ENCODE data around the gene NFATC1.

Gene NFATC1

DNA sequence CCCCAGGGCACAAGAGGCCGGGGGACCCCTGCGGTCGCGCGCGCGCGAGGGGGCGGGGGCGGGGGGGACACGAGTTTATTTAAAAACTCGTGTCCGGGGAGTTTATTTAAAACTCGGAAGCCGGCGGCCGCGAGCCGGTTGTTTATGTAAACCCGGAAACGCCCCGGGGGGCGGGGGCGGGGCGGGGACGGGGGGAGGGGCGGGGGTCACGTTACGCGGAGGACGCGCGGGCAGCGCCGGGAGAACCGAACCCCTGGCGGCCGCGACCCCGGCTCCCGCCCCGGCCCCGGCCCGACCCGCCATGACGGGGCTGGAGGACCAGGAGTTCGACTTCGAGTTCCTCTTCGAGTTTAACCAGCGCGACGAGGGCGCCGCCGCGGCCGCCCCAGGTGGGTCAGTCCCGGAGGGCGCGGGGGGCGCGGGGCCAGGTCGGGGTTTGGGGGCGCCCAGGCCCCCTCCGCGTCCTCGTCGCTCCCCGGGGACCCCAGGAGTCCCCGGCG lies 4.4 kb downstream of the NFATC1 start:
- ATAC-seq, result no peak
- TF ChIP-seq PPARA (CRISPR knock-in tag; IDR thresholded peaks at IDR 0.05; ENCODE audit: borderline replicate concordance) (no peak), ZC3H10 (CRISPR knock-in tag; IDR thresholded peaks at IDR 0.05) (no peak), ISL1 (CRISPR knock-in tag; IDR thresholded peaks at IDR 0.05) (no peak), ZNF70 (CRISPR knock-in tag; IDR thresholded peaks at IDR 0.05) (no peak), ZNF565 (CRISPR knock-in tag; conservative IDR thresholded peaks at IDR 0.05; ENCODE audit: low read depth) (no peak), ZNF8 (CRISPR knock-in tag; IDR thresholded peaks at IDR 0.05) (no peak), ESRRG (CRISPR knock-in tag; IDR thresholded peaks at IDR 0.05) (no peak), OSR1 (CRISPR knock-in tag; IDR thresholded peaks at IDR 0.05) (no peak), ZFP3 (CRISPR knock-in tag; IDR thresholded peaks at IDR 0.05) (no peak), TOX (CRISPR knock-in tag; IDR thresholded peaks at IDR 0.05; ENCODE audit: borderline replicate concordance) (no peak), BACH2 (CRISPR knock-in tag; IDR thresholded peaks at IDR 0.05; ENCODE audit: borderline replicate concordance) (no peak), TCF4 (CRISPR knock-in tag; IDR thresholded peaks at IDR 0.05; ENCODE audit: borderline replicate concordance) (no peak), CSDC2 (CRISPR knock-in tag; IDR thresholded peaks at IDR 0.05) (no peak), ARNTL (CRISPR knock-in tag; IDR thresholded peaks at IDR 0.05; ENCODE audit: borderline replicate concordance, low read depth) (no peak)
- TF ChIP-seq, protein P1, sequence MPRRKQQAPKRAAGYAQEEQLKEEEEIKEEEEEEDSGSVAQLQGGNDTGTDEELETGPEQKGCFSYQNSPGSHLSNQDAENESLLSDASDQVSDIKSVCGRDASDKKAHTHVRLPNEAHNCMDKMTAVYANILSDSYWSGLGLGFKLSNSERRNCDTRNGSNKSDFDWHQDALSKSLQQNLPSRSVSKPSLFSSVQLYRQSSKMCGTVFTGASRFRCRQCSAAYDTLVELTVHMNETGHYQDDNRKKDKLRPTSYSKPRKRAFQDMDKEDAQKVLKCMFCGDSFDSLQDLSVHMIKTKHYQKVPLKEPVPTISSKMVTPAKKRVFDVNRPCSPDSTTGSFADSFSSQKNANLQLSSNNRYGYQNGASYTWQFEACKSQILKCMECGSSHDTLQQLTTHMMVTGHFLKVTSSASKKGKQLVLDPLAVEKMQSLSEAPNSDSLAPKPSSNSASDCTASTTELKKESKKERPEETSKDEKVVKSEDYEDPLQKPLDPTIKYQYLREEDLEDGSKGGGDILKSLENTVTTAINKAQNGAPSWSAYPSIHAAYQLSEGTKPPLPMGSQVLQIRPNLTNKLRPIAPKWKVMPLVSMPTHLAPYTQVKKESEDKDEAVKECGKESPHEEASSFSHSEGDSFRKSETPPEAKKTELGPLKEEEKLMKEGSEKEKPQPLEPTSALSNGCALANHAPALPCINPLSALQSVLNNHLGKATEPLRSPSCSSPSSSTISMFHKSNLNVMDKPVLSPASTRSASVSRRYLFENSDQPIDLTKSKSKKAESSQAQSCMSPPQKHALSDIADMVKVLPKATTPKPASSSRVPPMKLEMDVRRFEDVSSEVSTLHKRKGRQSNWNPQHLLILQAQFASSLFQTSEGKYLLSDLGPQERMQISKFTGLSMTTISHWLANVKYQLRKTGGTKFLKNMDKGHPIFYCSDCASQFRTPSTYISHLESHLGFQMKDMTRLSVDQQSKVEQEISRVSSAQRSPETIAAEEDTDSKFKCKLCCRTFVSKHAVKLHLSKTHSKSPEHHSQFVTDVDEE (CRISPR knock-in tag; IDR thresholded peaks at IDR 0.05), result no peak
- TF ChIP-seq, protein P2, sequence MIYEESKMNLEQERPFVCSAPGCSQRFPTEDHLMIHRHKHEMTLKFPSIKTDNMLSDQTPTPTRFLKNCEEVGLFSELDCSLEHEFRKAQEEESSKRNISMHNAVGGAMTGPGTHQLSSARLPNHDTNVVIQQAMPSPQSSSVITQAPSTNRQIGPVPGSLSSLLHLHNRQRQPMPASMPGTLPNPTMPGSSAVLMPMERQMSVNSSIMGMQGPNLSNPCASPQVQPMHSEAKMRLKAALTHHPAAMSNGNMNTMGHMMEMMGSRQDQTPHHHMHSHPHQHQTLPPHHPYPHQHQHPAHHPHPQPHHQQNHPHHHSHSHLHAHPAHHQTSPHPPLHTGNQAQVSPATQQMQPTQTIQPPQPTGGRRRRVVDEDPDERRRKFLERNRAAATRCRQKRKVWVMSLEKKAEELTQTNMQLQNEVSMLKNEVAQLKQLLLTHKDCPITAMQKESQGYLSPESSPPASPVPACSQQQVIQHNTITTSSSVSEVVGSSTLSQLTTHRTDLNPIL (CRISPR knock-in tag; IDR thresholded peaks at IDR 0.05; ENCODE audit: low read depth), result no peak

DNA sequence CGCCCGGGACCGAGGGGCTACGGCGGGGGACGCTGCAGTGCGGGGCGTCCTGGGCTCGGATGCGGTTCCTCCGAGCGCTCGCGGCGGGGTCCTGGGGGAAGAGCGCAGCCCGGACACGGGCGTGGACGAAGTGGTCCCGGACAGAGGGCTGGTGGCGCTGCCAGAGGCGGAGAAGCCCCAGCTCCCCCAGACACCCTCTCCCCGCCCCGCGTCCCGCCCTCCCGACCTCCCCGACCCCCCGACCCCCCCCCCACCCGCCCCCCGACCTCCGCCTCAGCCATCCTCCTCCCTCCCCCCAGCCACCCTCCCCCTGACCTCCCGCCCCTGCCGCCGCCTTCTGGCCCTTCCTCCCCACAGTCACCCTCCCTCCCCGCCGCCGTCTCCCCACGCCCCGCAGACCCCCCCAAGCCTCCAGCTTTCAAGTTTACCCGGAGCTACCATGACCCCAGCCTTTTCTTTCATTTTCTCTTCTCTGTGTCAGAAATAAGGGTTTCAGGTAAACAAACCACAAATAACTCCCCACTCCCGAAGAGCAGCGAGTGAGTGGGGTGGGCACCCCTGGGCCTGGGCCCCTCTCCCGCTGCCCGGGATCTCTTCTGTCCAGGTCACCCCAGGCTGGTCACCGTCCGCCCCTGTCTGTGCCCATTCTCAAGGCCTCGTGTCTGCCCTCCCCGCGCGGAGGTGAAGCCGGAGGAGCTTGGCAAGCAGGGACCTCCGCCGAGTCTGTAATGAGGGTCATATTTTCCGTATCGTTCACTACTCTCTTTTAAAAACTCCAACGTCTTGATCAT lies 5.1 kb downstream of the NFATC1 start:
- no peak for TF ChIP-seq OSR1 (CRISPR knock-in tag; IDR thresholded peaks at IDR 0.05)
- no peak for TF ChIP-seq TCF4 (CRISPR knock-in tag; IDR thresholded peaks at IDR 0.05; ENCODE audit: borderline replicate concordance)
- TF ChIP-seq ZC3H10 (CRISPR knock-in tag; IDR thresholded peaks at IDR 0.05), result no peak
- TF ChIP-seq ZFP3 (CRISPR knock-in tag; IDR thresholded peaks at IDR 0.05), result no peak
- TF ChIP-seq, protein P3, sequence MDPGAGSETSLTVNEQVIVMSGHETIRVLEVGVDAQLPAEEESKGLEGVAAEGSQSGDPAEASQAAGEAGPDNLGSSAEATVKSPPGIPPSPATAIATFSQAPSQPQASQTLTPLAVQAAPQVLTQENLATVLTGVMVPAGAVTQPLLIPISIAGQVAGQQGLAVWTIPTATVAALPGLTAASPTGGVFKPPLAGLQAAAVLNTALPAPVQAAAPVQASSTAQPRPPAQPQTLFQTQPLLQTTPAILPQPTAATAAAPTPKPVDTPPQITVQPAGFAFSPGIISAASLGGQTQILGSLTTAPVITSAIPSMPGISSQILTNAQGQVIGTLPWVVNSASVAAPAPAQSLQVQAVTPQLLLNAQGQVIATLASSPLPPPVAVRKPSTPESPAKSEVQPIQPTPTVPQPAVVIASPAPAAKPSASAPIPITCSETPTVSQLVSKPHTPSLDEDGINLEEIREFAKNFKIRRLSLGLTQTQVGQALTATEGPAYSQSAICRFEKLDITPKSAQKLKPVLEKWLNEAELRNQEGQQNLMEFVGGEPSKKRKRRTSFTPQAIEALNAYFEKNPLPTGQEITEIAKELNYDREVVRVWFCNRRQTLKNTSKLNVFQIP (CRISPR knock-in tag; IDR thresholded peaks at IDR 0.05; ENCODE audit: borderline replicate concordance, low read depth), result no peak
- TF ChIP-seq SNAI2 (CRISPR knock-in tag; IDR thresholded peaks at IDR 0.05), result no peak
- TF ChIP-seq, protein P4, sequence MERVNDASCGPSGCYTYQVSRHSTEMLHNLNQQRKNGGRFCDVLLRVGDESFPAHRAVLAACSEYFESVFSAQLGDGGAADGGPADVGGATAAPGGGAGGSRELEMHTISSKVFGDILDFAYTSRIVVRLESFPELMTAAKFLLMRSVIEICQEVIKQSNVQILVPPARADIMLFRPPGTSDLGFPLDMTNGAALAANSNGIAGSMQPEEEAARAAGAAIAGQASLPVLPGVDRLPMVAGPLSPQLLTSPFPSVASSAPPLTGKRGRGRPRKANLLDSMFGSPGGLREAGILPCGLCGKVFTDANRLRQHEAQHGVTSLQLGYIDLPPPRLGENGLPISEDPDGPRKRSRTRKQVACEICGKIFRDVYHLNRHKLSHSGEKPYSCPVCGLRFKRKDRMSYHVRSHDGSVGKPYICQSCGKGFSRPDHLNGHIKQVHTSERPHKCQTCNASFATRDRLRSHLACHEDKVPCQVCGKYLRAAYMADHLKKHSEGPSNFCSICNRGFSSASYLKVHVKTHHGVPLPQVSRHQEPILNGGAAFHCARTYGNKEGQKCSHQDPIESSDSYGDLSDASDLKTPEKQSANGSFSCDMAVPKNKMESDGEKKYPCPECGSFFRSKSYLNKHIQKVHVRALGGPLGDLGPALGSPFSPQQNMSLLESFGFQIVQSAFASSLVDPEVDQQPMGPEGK (CRISPR knock-in tag; IDR thresholded peaks at IDR 0.05; ENCODE audit: borderline replicate concordance), result no peak
- ATAC-seq, result no peak

DNA sequence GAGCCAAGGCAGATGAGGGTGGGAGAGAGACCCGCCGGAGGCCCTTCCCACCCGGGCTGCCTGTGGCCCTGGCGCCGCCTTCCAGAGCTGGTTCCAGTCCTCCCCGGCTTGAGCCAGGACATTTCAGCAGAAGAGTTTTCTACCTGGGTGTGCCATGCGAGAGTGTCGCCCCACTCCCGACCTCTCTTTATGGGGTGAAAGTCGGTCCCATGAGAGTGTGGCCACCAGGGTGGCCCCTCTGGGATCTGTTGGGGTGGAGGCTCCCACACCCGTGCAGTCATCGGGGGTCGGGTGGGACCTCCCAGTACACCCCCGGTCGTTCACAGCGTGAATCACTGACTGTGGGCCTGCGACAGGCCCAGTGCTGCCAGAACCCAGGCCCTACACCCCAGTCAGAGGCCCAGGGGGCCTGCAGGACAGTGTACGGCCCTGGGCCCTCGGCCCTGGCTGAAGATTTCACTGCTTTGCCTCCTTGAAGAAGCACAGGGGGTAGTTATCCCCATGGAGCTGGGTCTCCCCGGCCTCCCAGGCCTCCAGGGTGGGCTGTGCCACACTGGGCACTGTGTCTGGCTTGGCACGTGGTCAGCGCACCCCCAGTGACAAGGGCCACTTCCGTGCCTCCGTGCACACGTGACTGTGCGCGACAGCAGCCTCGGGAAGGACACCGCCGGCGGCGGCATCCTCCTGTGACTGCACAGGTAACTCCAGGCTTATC lies 5.9 kb downstream of the NFATC1 start:
- TF ChIP-seq, protein P3 (CRISPR knock-in tag; IDR thresholded peaks at IDR 0.05; ENCODE audit: borderline replicate concordance, low read depth), result no peak
- TF ChIP-seq ISL1 (CRISPR knock-in tag; IDR thresholded peaks at IDR 0.05) (no peak), RARB (CRISPR knock-in tag; IDR thresholded peaks at IDR 0.05) (no peak), PPARA (CRISPR knock-in tag; IDR thresholded peaks at IDR 0.05; ENCODE audit: borderline replicate concordance) (no peak), ZFP3 (CRISPR knock-in tag; IDR thresholded peaks at IDR 0.05) (no peak), GLIS3 (CRISPR knock-in tag; IDR thresholded peaks at IDR 0.05) (no peak), ZC3H10 (CRISPR knock-in tag; IDR thresholded peaks at IDR 0.05) (no peak), OSR1 (CRISPR knock-in tag; IDR thresholded peaks at IDR 0.05) (no peak), ZFP30 (CRISPR knock-in tag; IDR thresholded peaks at IDR 0.05) (no peak), BACH2 (CRISPR knock-in tag; IDR thresholded peaks at IDR 0.05; ENCODE audit: borderline replicate concordance) (no peak), TOX (CRISPR knock-in tag; IDR thresholded peaks at IDR 0.05; ENCODE audit: borderline replicate concordance) (no peak), ZNF70 (CRISPR knock-in tag; IDR thresholded peaks at IDR 0.05) (no peak), TCF4 (CRISPR knock-in tag; IDR thresholded peaks at IDR 0.05; ENCODE audit: borderline replicate concordance) (no peak)
- TF ChIP-seq, protein P4 (CRISPR knock-in tag; IDR thresholded peaks at IDR 0.05; ENCODE audit: borderline replicate concordance), result no peak
- ATAC-seq, result no peak
